Neuronal stem cell (in vitro differentiated cells): ENCODE data around the gene PNLIPRP3.

ENCODE experiments used
- DNase-seq: peaks from one replicate; pipeline ENCODE4 v3.0.0-alpha.2; 2013; ENCODE audit warnings: low spot score
- H2AFZ ChIP-seq: one replicate; pipeline ENCODE4 v1.6.1; 2013; ENCODE audit warnings: mild to moderate bottlenecking, low read length, inconsistent platforms
- H2AK5ac ChIP-seq: 2 replicates; pipeline ENCODE4 v1.6.1; 2013; ENCODE audit warnings: low read depth, mild to moderate bottlenecking, inconsistent platforms, low read length, moderate library complexity, mixed read lengths
- H2BK120ac ChIP-seq: 2 replicates; pipeline ENCODE4 v1.6.1; 2013; ENCODE audit warnings: low read depth, mild to moderate bottlenecking, inconsistent platforms, low read length, moderate library complexity, mixed read lengths
- H2BK12ac ChIP-seq: one replicate; pipeline ENCODE4 v1.6.1; 2013; ENCODE audit warnings: low read length, inconsistent platforms
- H2BK15ac ChIP-seq: 2 replicates; pipeline ENCODE4 v1.6.1; 2013; ENCODE audit warnings: mild to moderate bottlenecking, low read length, inconsistent platforms, mixed read lengths
- H2BK5ac ChIP-seq: one replicate; pipeline ENCODE4 v1.6.1; 2013; ENCODE audit warnings: inconsistent platforms, mild to moderate bottlenecking, low read length, moderate library complexity
- H3K14ac ChIP-seq: one replicate; pipeline ENCODE4 v1.6.1; 2013; ENCODE audit warnings: low read length, inconsistent platforms
- H3K18ac ChIP-seq: 2 replicates; pipeline ENCODE4 v1.6.1; 2013; ENCODE audit warnings: low read length, inconsistent platforms
- H3K23ac ChIP-seq: 2 replicates; pipeline ENCODE4 v1.6.1; 2013; ENCODE audit warnings: low read depth, mild to moderate bottlenecking, mixed read lengths, low read length, inconsistent platforms; ENCODE audit not compliant: poor library complexity
- H3K27ac ChIP-seq: replicated peaks from 3 replicates; pipeline ENCODE4 v1.5.1; 2013; ENCODE audit warnings: low read length, inconsistent platforms
- H3K27me3 ChIP-seq, 3 experiments: 2 replicates each; pipeline ENCODE4 v1.6.1; 2013; ENCODE audit warnings: low read length in 3 of 3, mild to moderate bottlenecking in 2 of 3, inconsistent platforms in 1 of 3, low read depth in 1 of 3, mixed read lengths in 1 of 3, moderate library complexity in 1 of 3; ENCODE audit not compliant: control insufficient read depth in 3 of 3, insufficient read depth in 3 of 3
- H3K36me3 ChIP-seq, 2 donors: replicated peaks in 1 of 2; 2 replicates each; pipeline ENCODE4 v1.6.1; 2013; ENCODE audit warnings: low read length in 2 of 2; ENCODE audit not compliant: control insufficient read depth in 2 of 2, insufficient read depth in 2 of 2
- H3K4ac ChIP-seq: 2 replicates; pipeline ENCODE4 v1.6.1; 2013; ENCODE audit warnings: inconsistent platforms, mild to moderate bottlenecking, low read length, moderate library complexity
- H3K4me1 ChIP-seq, 2 donors: 1 replicate in 1 of 2; 2 replicates in 1 of 2; pipeline ENCODE4 v1.6.1; 2013; ENCODE audit warnings: low read length in 2 of 2, low read depth in 1 of 2; ENCODE audit not compliant: control insufficient read depth in 2 of 2, insufficient read depth in 1 of 2
- H3K4me2 ChIP-seq: one replicate; pipeline ENCODE4 v1.6.1; 2013; ENCODE audit warnings: mild to moderate bottlenecking, low read length, inconsistent platforms; ENCODE audit not compliant: insufficient read depth, poor library complexity, severe bottlenecking
- H3K4me3 ChIP-seq, 2 donors: 2 replicates each; pipeline ENCODE4 v1.5.1; 2013; ENCODE audit warnings: low read length in 2 of 2, mild to moderate bottlenecking in 2 of 2, inconsistent platforms in 1 of 2, moderate library complexity in 1 of 2
- H3K79me1 ChIP-seq: one replicate; pipeline ENCODE4 v1.6.1; 2013; ENCODE audit warnings: low read depth, mild to moderate bottlenecking, inconsistent platforms, low read length, moderate library complexity
- H3K9ac ChIP-seq: one replicate; pipeline ENCODE4 v1.6.1; 2013; ENCODE audit warnings: mild to moderate bottlenecking, low read depth, low read length, inconsistent platforms; ENCODE audit not compliant: poor library complexity
- H3K9me3 ChIP-seq, 2 donors: replicated peaks in 1 of 2; 2 replicates each; pipeline versions ENCODE3 to v1.6.1; 2013; ENCODE audit warnings: low read length in 2 of 2, mild to moderate bottlenecking in 2 of 2, inconsistent platforms in 1 of 2, low read depth in 1 of 2, mixed read lengths in 1 of 2, moderate library complexity in 1 of 2; ENCODE audit not compliant: control insufficient read depth in 2 of 2, insufficient read depth in 1 of 2
- H4K8ac ChIP-seq: one replicate; pipeline ENCODE4 v1.6.1; 2013; ENCODE audit warnings: low read depth, mild to moderate bottlenecking, inconsistent platforms, low read length, moderate library complexity
- H4K91ac ChIP-seq: one replicate; pipeline ENCODE4 v1.6.1; 2013; ENCODE audit warnings: low read length, low read depth, mild to moderate bottlenecking, inconsistent platforms; ENCODE audit not compliant: poor library complexity
- WGBS, 2 donors: extraction: QIAGEN DNeasy Blood & Tissue Kit; methylation state at CpG; one replicate each; pipeline ENCODE4 v1.1.7; 2013; ENCODE audit warnings: missing lambda C conversion rate in 2 of 2, mixed read lengths in 1 of 2; ENCODE audit not compliant: insufficient read length in 2 of 2, insufficient replicate concordance in 1 of 2; ENCODE audit errors: extremely low coverage in 2 of 2; 5-methylcytosine and 5-hydroxymethylcytosine counted together

PNLIPRP3 gene

GRCh38 chr10:116450861-116451260 is 23.2 kb downstream of the PNLIPRP3 start:
- no peak overlapping the region for H3K14ac ChIP-seq
- no CpG with 5 or more reads among the region's 2 CpGs for WGBS, 2 donors
- no peaks in the 10 kb centered on the region for H3K27me3 ChIP-seq

GRCh38 chr10:116451711-116452337 is 24.2 kb downstream of the PNLIPRP3 start:
- Histone ChIP-seq H4K91ac (no peak overlapping the region), H2AFZ (no peak overlapping the region), H3K4me3 (no peak overlapping the region), H3K27me3 (no peaks in the 10 kb centered on the region), H3K18ac (no peak overlapping the region), H2BK12ac (no peak overlapping the region), H3K23ac (no peak overlapping the region), H4K8ac (no peak overlapping the region), H3K4ac (no peak overlapping the region), H2BK5ac (no peak overlapping the region), H2AK5ac (no peak overlapping the region), H3K14ac (no peak overlapping the region), H3K4me2 (no peak overlapping the region), H3K36me3 (no peaks in the 10 kb centered on the region), H3K9me3 (no peaks in the 10 kb centered on the region), H3K79me1 (no peaks in the 10 kb centered on the region), H2BK120ac (no peak overlapping the region), H3K9ac (no peak overlapping the region), H2BK15ac (no peak overlapping the region), H3K27ac (no peak overlapping the region), H3K4me1 (peaks cover 0 to 3% of the 10 kb centered on the region in 2 donors)
- DNase-seq = no peak
- no CpG with 5 or more reads among the region's 1 CpG for WGBS, 2 donors

More at GRCh38 chr10:116450861-116451260, 23.2 kb downstream of the PNLIPRP3 start:
- DNase-seq = no peak
- no peak overlapping the region for H3K27ac ChIP-seq
- H2BK5ac ChIP-seq = no peak overlapping the region
- no peak overlapping the region for H2AFZ ChIP-seq
- H4K91ac ChIP-seq = no peak overlapping the region
- H3K79me1 ChIP-seq = no peaks in the 10 kb centered on the region
- no peak overlapping the region for H3K4ac ChIP-seq
- no peak overlapping the region for H2AK5ac ChIP-seq
- no peak overlapping the region for H3K4me2 ChIP-seq
- H2BK15ac ChIP-seq = no peak overlapping the region
- no peak overlapping the region for H3K4me3 ChIP-seq
- no peaks in the 10 kb centered on the region for H3K36me3 ChIP-seq
- H2BK120ac ChIP-seq = no peak overlapping the region
- no peak overlapping the region for H2BK12ac ChIP-seq
- no peaks in the 10 kb centered on the region for H3K4me1 ChIP-seq
- no peak overlapping the region for H3K23ac ChIP-seq
- no peak overlapping the region for H3K9ac ChIP-seq
- no peak overlapping the region for H4K8ac ChIP-seq
- H3K18ac ChIP-seq = no peak overlapping the region
- H3K9me3 ChIP-seq = no peaks in the 10 kb centered on the region

GRCh38 chr10:116452338-116452720 is 24.7 kb downstream of the PNLIPRP3 start:
- Histone ChIP-seq H3K4me3 (no peak overlapping the region), H3K4me2 (no peak overlapping the region), H3K79me1 (no peaks in the 10 kb centered on the region), H2BK5ac (no peak overlapping the region), H3K36me3 (no peaks in the 10 kb centered on the region), H4K91ac (no peak overlapping the region), H3K14ac (no peak overlapping the region), H3K18ac (no peak overlapping the region), H2BK120ac (no peak overlapping the region), H2AFZ (no peak overlapping the region), H2BK12ac (no peak overlapping the region), H2BK15ac (no peak overlapping the region), H3K4ac (no peak overlapping the region), H3K4me1 (peaks cover 0 to 5% of the 10 kb centered on the region in 2 donors), H3K27ac (no peak overlapping the region), H3K9me3 (no peaks in the 10 kb centered on the region), H2AK5ac (no peak overlapping the region), H3K9ac (no peak overlapping the region), H3K23ac (no peak overlapping the region), H4K8ac (no peak overlapping the region), H3K27me3 (no peaks in the 10 kb centered on the region)
- DNase-seq = no peak

- no peak overlapping the region for H4K91ac ChIP-seq
- no peak overlapping the region for H2BK12ac ChIP-seq
- no peaks in the 10 kb centered on the region for H3K79me1 ChIP-seq
- no peak for DNase-seq
- H3K9me3 ChIP-seq = no peaks in the 10 kb centered on the region
- no peak overlapping the region for H2BK15ac ChIP-seq
- H3K9ac ChIP-seq = no peak overlapping the region
- H2AK5ac ChIP-seq = no peak overlapping the region
- H3K4me3 ChIP-seq = no peak overlapping the region
- H3K14ac ChIP-seq = no peak overlapping the region
- no peak overlapping the region for H3K4ac ChIP-seq
- no peak overlapping the region for H3K23ac ChIP-seq
- H3K4me1 ChIP-seq = peaks cover 1 to 15% of the 10 kb centered on the region in 2 donors
- no peak overlapping the region for H3K18ac ChIP-seq
- no peak overlapping the region for H2BK120ac ChIP-seq
- peak overlapping the region; percentile 6 for H2AFZ ChIP-seq
- H3K27ac ChIP-seq = no peak overlapping the region
- no peaks in the 10 kb centered on the region for H3K36me3 ChIP-seq
- no peak overlapping the region for H2BK5ac ChIP-seq
- H4K8ac ChIP-seq = no peak overlapping the region
- no peak overlapping the region for H3K4me2 ChIP-seq
- no peaks in the 10 kb centered on the region for H3K27me3 ChIP-seq
These were observed 29.8 kb downstream of the PNLIPRP3 start for GRCh38 chr10:116457488-116457887.
